ENCODE data around the gene PIH1D1.
"Not testable (repeated sequence)": the region's sequence is repeated elsewhere in the genome, so short reads cannot be mapped to it uniquely, and the experiment has no call there.

Gene PIH1D1

DNA sequence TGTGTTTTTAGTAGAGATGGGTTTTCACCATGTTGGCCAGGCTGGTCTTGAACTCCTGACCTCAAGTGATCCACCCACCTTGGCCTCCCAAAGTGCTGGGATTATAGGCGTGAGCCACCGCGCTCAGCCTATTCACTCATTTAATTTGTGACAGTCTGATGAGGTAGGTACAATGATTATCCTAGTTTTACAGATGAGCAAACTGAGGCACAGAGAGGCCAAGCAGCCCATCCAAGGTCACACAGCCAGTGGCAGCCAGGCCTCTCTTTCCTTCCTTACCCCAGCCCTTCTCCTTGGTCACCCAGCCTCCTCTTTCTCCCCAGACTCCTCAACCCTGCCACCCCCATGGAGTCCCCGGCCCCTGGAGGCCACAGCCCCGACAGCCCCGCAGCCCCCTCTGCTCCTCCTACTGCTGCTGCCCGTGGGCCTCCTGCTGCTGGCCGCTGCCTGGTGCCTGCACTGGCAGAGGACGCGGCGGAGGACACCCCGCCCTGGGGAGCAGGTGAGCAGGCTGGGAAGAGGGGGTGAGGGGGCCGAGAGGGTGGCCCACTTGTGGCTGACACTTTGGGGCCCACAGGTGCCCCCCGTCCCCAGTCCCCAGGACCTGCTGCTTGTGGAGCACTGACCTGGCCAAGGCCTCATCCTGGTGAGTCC, 28.5 kb upstream of the PIH1D1 start:
- no peak for DNase-seq

DNA sequence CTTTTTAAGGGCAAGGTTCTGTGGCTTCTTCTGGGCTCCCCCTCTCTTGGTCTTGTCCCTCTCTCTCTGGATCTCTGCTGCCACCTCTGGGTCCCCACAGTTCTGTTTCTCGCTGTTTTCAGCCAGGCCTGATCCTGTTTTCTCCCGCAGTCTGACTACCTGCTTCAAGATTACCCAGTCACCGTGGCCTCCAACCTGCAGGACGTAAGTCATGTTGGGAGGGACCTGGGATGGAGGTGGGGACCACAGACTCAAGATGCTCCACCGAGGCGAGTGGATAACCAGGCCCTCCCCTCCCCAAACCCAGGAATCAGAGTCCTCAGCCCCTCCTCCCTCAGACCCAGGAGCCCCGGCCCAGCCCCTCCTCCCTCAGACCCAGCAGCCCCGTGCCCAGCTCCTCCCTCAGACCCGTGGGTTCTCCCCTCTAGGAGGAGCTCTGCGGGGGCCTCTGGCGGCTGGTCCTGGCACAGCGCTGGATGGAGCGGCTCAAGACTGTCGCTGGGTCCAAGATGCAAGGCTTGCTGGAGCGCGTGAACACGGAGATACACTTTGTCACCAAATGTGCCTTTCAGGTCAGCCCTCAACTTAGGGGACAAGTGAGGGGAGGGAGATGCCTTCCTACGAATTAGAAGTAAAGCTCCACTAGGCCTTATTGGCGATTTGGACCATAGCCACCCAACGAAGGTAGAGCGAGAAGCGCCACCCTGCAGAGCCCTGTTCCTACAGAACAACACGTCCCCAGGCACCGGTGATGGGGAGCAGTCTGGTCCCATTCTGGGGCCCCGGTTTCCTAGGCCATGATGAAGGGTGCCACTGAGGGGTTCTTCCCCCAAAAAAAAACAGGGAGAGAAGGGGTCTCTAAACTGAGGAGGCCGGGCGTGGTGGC, 24.6 kb upstream of the PIH1D1 start:
- peak; percentile 46 for DNase-seq

DNA sequence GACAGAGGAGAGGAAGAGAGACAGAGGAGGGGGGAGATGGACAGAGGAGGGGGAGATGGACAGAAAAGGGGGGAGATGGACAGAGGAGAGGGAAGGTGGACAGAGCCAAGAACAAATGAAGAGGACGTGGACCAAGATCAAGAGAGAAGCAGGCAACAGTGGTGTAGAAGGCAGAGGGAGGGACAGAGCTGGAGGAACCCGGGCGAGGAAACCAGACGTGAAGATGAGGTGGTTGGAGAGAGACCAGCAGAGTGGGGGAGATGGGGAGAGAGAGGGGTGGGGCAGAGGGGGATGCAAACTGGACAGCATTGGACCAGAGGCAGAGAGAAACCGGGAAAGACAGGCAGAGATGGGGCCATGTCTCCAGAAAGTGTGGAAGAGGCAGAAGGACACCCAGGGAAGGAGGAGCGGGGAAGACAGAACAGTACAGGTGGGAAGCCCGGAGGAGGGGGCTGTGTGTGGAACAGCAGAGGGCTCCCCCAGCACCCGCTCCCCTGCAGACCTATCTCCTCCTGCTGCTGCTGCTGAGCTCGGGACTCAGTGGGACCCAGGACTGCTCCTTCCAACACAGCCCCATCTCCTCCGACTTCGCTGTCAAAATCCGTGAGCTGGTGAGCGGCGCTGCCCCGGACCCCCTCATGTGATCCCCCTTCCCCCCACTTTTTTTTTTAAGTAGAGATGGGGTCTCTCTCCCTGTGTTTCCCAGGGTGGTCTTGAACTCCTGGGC, 23.7 kb upstream of the PIH1D1 start:
- DNase-seq: no peak

DNA sequence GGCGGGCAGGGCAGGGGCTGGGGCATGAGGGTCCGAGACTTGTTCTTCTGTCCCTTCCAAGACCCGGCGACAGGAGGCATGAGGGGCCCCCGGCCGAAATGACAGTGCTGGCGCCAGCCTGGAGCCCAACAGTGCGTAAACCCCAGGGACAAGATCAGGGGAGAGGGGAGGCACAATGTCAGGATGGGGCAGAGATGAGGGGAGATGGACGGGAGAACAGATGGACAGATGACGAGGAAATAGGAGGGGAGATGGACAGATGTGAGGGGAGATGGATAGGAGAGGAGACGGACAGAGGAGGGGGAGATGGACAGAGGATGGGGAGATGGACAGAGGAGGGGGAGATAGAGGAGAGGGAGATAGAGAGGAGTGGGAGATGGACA, 22.9 kb upstream of the PIH1D1 start:
- DNase-seq: no peak

DNA sequence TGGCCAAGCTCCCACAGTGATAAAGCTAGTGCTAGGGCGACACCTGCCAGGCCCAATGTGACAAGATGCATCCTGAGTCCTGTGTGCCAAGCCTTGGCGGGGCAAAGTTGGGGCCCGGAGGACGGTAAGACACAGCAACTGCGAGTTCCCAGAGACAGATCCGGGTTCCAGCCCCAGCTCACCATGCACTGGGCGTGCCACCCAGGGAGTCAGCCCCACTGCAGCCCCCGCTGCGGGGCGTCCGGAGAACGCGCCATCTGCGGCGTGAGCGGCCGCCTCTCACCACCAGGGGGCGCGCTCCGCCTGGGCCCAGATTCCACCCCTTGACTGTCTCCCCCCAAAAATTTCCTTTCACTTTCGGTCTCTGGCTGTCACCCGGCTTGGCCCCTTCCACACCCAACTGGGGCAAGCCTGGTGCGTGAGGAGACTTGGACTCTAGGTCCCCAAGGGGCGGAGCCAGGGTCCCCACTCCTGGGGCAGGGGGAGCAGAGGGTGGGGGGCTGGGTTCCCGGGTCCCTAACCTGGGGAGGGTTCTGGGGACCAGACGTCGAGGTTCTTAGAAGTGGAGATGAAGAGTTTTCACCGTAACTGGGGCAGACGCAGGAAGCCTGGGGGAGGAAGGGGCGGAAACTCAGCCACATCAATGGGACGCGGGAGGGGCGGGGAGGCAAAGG, 22.4 kb upstream of the PIH1D1 start, which contains the start of gene FLT3LG:
Gene FLT3LG, plus strand, starts transcription at position 348 of the 674 bp plus-strand sequence. CDS start 425 bp downstream, outside the sequence.
- DNase-seq: peak; percentile 88

DNA sequence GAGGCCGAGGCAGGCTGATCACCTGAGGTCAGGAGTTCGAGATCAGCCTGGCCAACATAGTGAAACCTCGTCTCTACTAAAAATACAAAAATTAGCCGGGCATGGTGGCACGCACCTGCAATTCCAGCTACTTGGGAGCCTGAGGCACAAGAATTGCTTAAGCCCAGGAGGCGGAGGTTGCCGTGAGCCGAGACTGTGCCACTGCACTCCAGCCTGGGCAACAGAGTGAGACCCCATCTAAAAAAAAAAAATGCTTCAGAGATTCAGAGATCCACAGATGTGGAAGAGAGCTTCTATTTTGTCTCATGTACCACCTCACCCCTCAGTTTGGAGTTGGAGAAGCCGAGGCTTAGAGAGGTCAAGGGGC, 21.9 kb upstream of the PIH1D1 start:
- not testable (repeated sequence) for DNase-seq

DNA sequence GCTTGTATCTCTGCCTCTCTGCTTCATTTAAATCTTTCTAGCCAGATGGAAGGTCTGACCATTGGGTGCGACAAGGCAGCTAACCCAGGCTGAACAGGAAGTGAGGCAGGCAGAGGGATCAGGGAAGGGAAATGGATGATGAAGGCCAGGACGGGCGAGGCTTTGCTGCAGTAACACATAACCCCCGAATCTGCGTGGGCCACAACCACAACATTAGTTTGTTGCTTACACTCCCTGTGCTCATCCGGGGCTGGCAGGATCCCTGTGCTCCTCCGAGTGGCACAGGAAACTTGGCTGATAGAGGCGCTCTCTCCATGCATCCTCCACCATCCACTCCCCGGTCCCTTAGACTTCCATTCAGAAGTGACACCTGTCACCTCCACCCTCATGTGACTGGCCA, 21.3 kb upstream of the PIH1D1 start:
- DNase-seq: no peak

DNA sequence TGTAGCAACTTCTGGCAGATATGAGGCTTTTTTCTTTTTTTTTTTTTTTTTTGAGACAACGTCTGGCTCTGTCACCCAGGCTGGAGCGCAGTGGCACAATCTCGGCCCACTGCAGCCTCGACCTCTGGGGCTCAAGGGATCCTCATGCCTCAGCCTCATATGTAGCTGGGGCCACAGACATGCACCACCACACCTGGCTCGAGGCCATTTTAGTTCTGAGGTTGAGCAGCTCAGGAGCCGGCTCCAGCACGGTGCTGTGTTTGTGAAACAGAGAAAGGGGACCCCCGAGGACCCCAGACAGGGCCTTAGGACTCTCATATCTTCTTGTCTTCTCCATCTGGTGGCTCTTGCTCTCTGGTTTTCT, 19.0 kb upstream of the PIH1D1 start:
- DNase-seq: no peak

DNA sequence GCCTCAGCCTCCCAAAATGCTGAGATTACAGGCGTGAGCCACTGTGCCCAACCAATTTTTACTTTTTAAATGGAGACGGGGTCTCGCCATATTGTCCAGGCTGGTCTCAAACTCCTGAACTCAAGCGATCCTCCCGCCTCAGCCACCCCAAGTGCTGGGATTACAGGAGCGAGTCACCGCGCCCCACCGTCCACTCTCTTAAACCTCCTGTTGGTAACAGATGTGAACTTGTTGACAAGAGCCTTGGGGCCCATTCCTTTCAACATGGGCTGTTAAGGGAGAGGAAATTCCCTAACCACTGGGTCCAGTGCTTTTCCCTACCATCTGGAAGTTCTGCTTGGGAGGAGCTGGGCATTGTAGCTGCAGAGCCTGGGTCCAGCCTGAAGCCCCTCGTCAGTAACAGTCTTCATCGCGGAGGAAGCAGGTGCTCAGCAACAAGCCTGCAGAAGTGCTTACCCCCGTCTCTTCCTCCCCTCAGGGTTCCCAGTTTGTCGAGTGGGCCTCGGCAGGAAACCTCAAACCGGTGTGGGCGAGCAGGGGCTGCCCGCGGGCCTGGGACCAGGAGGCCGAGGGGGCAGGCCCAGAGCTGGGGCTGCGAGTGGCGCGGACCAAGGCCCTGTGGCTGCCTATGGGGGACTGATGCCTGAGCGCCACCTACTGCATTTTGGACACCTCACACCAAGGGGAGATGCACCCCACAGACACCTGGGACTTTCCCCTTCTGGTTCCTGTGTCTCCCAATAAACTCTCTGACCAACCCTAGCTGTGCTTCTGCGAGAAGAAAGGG, 18.4 kb upstream of the PIH1D1 start:
- peak; percentile 31 for DNase-seq

DNA sequence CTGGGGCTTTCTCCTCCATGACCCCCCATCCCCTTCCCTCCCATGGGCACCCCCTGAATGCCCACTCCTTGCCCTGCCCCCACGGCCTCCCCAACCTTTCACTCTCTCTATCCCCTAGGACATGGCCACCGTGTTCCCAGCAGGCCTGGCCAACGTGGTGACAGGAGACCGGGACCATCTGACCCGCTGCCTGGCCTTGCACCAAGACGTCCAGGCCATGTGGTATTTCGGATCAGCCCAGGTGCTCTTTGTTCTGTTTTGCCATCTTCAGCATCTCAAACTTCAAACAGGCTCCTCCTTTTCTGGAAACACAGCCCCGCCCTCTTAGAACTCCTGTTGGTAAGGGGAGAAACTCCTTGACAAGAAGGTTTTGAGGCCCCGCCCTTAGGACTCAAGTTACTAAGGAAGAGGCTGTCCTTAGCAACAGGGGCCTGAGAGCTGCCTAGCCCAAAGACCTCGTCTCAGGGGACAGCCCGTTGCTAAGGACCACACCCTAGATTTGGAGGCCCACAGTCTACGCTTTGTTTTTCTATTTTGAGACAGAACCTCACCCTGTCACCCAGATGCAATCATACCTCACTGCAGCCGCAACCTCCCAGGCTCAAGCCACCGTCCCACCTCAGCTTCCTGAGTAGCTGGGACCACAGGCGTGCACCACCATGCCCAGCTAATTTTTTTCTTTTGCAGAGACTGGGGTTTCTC, 17.3 kb upstream of the PIH1D1 start:
- DNase-seq: peak; percentile 71

DNA sequence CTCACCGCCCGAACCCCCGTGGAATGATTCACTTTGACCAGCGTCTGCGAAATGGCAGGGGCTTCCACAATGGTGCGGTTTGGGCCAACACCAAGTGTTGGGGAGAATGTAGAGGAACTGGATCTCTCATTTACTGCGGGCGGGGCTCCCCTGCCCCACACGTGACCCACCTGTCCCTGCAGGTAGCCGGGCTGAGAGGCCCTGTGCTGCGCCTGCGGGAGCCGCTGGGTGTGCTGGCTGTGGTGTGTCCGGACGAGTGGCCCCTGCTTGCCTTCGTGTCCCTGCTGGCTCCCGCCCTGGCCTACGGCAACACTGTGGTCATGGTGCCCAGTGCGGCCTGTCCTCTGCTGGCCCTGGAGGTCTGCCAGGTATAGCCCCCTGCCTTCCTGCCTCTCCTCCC, 16.6 kb upstream of the PIH1D1 start:
- DNase-seq: no peak

DNA sequence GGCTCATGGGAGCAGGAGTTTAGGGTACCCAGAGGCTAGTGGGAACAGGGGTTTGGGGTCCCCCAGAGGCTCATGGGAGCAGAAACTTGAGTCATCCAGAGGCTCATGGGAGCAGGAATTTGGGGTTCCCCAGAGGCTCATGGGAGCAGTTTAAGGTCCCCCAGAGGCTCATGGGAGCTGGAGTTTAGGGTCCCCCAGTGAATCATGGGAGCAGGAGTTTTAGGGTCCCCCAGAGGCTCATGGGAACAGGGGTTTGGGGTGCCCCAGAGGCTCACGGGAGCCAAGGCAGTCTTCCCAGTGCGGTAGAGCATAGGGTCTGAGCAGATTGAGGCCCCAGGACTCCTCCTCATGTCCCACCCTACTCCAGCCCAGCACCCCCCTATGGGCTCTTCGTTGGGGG, 13.8 kb upstream of the PIH1D1 start:
- DNase-seq: no peak

DNA sequence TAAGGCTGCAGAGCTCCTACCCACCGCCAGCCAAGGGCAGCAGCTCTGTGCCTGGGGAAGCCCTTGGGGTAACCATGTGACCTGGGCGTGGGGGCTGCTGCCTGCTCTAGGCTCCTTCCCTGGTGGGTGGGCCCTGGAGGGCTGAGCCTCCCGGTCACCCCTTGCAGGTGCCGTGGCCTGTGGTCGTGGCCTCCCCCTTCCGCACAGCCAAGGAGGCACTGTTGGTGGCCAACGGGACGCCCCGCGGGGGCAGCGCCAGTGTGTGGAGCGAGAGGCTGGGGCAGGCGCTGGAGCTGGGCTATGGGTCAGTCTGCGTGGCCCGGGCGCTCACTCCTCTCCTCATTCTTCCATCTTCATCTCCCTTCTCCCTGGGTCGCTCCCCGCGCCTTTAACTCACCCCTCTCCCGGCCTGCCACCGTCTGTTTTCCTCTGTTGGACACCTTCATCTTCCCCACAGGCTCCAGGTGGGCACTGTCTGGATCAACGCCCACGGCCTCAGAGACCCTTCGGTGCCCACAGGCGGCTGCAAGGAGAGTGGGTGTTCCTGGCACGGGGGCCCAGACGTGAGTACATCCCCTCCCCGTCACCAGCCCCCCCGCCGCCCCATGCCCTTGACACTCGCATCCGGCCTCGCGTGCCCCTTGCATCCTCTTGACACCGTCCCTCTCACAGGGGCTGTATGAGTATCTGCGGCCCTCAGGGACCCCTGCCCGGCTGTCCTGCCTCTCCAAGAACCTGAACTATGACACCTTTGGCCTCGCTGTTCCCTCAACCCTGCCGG, 12.5 kb upstream of the PIH1D1 start:
- no peak for DNase-seq

DNA sequence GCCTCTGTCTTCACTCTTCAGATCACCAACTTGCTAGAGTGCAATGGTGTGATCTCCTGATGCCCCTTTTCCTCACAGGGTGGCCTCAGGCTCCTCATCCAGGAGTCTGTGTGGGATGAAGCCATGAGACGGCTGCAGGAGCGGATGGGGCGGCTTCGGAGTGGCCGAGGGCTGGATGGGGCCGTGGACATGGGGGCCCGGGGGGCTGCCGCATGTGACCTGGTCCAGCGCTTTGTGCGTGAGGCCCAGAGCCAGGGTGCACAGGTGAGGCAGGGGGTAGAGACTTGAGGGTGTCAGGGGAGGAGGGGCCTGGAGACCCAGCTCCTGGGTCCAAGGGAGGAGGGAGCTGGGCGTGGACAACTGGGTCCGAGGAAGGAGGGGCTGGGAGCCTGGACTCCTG, 10.9 kb upstream of the PIH1D1 start:
- no peak for DNase-seq

DNA sequence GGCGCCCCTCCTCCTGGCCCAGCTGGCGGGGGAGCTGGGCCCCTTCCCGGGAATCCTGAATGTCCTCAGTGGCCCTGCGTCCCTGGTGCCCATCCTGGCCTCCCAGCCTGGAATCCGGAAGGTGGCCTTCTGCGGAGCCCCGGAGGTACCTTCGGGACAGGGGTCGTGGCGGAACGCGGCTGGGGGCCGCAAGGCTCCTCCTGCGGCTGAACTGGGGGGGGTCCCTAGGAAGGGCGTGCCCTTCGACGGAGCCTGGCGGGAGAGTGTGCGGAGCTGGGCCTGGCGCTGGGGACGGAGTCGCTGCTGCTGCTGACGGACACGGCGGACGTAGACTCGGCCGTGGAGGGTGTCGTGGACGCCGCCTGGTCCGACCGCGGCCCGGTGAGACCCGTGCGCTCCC, 10.0 kb upstream of the PIH1D1 start:
- no peak for DNase-seq

DNA sequence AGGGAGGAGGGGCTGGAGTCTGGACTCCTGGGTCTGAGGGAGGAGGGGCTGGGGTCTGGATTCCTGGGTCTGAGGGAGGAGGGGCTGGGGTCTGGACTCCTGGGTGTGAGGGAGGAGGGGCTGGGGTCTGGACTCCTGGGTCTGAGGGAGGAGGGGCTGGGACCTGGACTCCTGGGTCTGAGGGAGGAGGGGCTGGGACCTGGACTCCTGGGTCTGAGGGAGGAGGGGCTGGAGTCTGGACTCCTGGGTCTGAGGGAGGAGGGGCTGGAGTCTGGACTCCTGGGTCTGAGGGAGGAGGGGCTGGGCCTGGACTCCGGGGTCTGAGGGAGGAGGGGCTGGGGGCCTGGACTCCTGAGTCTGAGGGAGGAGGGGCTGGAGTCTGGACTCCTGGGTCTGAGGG, 9.5 kb upstream of the PIH1D1 start:
- not testable (repeated sequence) for DNase-seq

DNA sequence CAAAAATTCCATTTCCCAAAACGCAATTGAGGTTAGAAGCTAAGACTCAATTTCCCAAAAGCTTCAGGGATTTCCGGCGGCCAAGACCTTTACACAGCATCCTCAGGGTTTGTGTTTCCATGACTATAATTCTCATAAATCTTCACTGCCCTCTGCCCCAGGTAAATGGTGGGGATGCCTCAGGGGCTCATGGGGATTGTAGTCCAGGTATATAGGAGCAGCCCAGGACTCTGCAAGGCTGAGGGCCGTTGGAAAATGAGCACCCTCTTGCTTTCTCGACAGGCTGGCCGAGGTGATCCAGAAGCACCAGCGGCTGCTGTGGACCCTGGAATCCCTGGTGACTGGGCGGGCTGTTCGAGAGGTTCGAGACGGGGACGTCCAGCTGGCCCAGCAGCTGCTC, 7.8 kb upstream of the PIH1D1 start:
- no peak for DNase-seq

DNA sequence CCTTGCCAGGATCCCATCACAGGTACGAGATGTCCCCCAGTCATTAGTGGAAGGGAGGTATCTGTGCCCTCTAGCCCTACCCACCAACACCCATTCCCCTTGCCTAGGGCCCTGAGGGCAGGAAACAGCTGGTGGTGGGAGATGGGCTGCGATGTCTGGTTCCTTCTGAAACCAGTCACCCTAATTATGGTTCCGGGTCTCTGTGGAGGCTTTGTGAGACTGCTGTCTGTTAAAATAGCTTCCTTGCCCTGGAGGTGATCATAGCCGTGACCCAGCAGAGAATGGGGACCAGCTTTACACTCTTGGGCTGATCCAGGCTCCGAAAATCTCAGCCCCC, 6.9 kb upstream of the PIH1D1 start:
- no peak for DNase-seq

DNA sequence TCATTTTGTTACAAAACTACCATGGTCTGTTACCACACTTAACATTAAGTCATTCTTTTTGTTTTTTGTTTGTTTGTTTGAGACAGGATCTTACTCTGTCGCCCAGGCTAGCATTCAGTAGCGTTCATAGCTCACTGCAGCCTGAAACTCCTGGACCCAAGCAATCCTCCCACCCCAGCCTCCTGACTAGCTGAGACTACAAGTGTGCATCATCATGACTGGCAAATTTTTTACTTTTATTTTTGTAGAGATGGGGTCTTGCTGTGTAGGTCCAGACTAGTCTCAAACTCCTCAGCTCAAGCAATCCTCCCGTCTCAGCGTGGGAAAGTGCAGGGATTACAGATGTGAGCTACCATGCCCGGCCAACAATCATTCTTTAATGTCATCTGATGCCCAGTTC, 4.7 kb upstream of the PIH1D1 start:
- DNase-seq: no peak

DNA sequence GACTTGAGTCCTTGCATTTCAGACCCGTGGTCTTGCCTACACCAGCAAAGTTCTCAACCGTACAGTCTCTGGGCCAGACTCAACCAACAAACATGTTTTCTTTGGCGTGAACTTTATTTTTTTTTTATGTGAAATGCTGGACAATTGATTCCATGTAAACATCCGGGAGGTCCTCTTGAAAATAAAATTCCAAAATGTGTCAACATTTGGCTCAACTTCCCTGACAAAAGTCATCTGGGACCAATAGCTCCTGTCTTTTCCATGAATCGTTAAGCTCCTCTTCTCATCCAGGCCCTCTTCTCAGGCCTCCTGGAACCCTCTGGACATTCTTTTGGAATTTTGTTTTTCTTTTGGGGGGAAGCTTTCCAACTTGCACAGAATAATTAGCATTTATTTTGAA, 4.2 kb upstream of the PIH1D1 start:
- no peak for DNase-seq

DNA sequence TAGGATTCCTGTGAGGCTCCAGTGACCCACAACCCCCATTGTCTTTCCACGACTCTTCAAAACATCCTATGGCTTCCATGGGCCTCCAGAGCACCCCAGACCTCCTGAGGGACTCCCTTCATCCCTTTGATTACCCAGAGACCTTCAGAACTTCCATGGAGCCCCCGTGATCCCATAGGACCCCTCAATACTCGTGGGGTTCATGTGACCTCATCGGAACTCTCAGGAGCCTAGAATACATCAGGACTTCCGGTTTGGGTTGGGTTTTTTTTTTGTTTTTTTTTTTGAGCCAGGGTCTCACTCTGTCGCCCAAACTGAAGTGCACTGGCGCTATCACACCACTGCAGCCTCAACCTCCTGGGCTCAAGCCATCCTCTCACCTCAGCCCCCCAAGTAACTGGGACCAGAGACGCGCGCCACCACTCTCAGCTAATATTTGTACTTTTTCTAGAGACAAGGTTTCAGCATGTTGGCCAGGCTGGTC, 2.2 kb upstream of the PIH1D1 start:
- DNase-seq: no peak

All from effector CD8-positive, alpha-beta T cell (primary cell).